Measurements from ENCODE around the gene C9orf50. TPM values are rescaled to one million over a fixed set of nuclear protein-coding genes. Genes with fewer than 3 reads are reported as not detected.

The C9orf50 gene
- total RNA-seq, 2 experiments from 2014 or later, result not detected

- H3K4me3 ChIP-seq (ENCODE audit: low read length), result no peak overlapping the region
- no peaks in the 10 kb centered on the region for H3K4me1 Mint-ChIP-seq (ENCODE audit: low read depth)
- TF ChIP-seq CTCF (IDR thresholded peaks at IDR 0.05), result no peak
- H3K9me3 Mint-ChIP-seq, result no peaks in the 10 kb centered on the region
- POLR2A ChIA-PET, result no interaction called here
- H3K4me3 Mint-ChIP-seq, result no peak overlapping the region
- no peak overlapping the region for H3K27ac ChIP-seq (ENCODE audit: low read depth in 1 of 2, low read length in 2 of 2)
- intact Hi-C loops (cut with DNase I, micrococcal nuclease), result no loop called here
- ATAC-seq (ENCODE audit: poor library complexity) (no peak), DNase-seq (no peak)
- H3K4me1 ChIP-seq (ENCODE audit: insufficient read depth, low read length), result peaks cover 15% of the 10 kb centered on the region
- CTCF ChIA-PET, result no interaction called here
- peaks cover 0 to 5% of the 10 kb centered on the region in 2 experiments for H3K9me3 ChIP-seq (ENCODE audit: control insufficient read depth in 1 of 2, insufficient read depth in 1 of 2, low read length in 2 of 2)
- H3K36me3 Mint-ChIP-seq (ENCODE audit: low read depth), result no peaks in the 10 kb centered on the region
- no peak overlapping the region for H3K27ac Mint-ChIP-seq
- H3K36me3 ChIP-seq (ENCODE audit: insufficient read depth, low read length), result no peaks in the 10 kb centered on the region
- H3K27me3 Mint-ChIP-seq, result peaks cover 16% of the 10 kb centered on the region
- H3K27me3 ChIP-seq (ENCODE audit: control insufficient read depth in 1 of 2, insufficient read depth in 2 of 2, low read length in 2 of 2), result peaks cover 15 to 23% of the 10 kb centered on the region in 2 experiments
These were observed 46.9 kb upstream of the C9orf50 start for GRCh38 chr9:129667850-129668249.

GRCh38 chr9:129667378-129667777 lies 46.5 kb upstream of the C9orf50 start:
- POLR2A ChIA-PET, result no interaction called here

GRCh38 chr9:129666575-129666974 lies 45.7 kb upstream of the C9orf50 start:
- Histone ChIP-seq H3K4me1 (ENCODE audit: insufficient read depth, low read length) (peaks cover 15% of the 10 kb centered on the region), H3K27ac (ENCODE audit: low read depth in 1 of 2, low read length in 2 of 2) (no peak overlapping the region), H3K27me3 (ENCODE audit: control insufficient read depth in 1 of 2, insufficient read depth in 2 of 2, low read length in 2 of 2) (peaks cover 15 to 23% of the 10 kb centered on the region in 2 experiments), H3K9me3 (ENCODE audit: control insufficient read depth in 1 of 2, insufficient read depth in 1 of 2, low read length in 2 of 2) (peaks cover 0 to 5% of the 10 kb centered on the region in 2 experiments), H3K4me3 (ENCODE audit: low read length) (no peak overlapping the region), H3K36me3 (ENCODE audit: insufficient read depth, low read length) (no peaks in the 10 kb centered on the region)
- intact Hi-C loops (cut with DNase I, micrococcal nuclease), result no loop called here
- ATAC-seq (ENCODE audit: poor library complexity) (no peak), DNase-seq (no peak)
- no peaks in the 10 kb centered on the region for H3K9me3 Mint-ChIP-seq
- no peak overlapping the region for H3K4me3 Mint-ChIP-seq
- no peaks in the 10 kb centered on the region for H3K36me3 Mint-ChIP-seq (ENCODE audit: low read depth)
- peaks cover 16% of the 10 kb centered on the region for H3K27me3 Mint-ChIP-seq
- H3K27ac Mint-ChIP-seq, result no peak overlapping the region
- POLR2A ChIA-PET, result no interaction called here
- no peak for TF ChIP-seq CTCF (IDR thresholded peaks at IDR 0.05)
- no peaks in the 10 kb centered on the region for H3K4me1 Mint-ChIP-seq (ENCODE audit: low read depth)
- CTCF ChIA-PET, result no interaction called here

More at GRCh38 chr9:129667378-129667777, 46.5 kb upstream of the C9orf50 start:
- no peaks in the 10 kb centered on the region for H3K4me1 Mint-ChIP-seq (ENCODE audit: low read depth)
- no peak for TF ChIP-seq CTCF (IDR thresholded peaks at IDR 0.05)
- CTCF ChIA-PET, result no interaction called here
- no peaks in the 10 kb centered on the region for H3K36me3 Mint-ChIP-seq (ENCODE audit: low read depth)
- H3K4me1 ChIP-seq (ENCODE audit: insufficient read depth, low read length), result peaks cover 15% of the 10 kb centered on the region
- peak overlapping the region; percentile 25 for H3K4me3 Mint-ChIP-seq
- peaks cover 15 to 23% of the 10 kb centered on the region in 2 experiments for H3K27me3 ChIP-seq (ENCODE audit: control insufficient read depth in 1 of 2, insufficient read depth in 2 of 2, low read length in 2 of 2)
- peaks cover 0 to 5% of the 10 kb centered on the region in 2 experiments for H3K9me3 ChIP-seq (ENCODE audit: control insufficient read depth in 1 of 2, insufficient read depth in 1 of 2, low read length in 2 of 2)
- ATAC-seq (ENCODE audit: poor library complexity), result no peak
- H3K27me3 Mint-ChIP-seq, result peaks cover 16% of the 10 kb centered on the region
- H3K9me3 Mint-ChIP-seq, result no peaks in the 10 kb centered on the region
- DNase-seq, result no peak
- no peak overlapping the region for H3K4me3 ChIP-seq (ENCODE audit: low read length)
- no peak overlapping the region for H3K27ac ChIP-seq (ENCODE audit: low read depth in 1 of 2, low read length in 2 of 2)
- no peaks in the 10 kb centered on the region for H3K36me3 ChIP-seq (ENCODE audit: insufficient read depth, low read length)
- intact Hi-C loops (cut with DNase I, micrococcal nuclease), result no loop called here
- H3K27ac Mint-ChIP-seq, result no peak overlapping the region
